ENCODE measurements around the gene SPPL2A.

DNA sequence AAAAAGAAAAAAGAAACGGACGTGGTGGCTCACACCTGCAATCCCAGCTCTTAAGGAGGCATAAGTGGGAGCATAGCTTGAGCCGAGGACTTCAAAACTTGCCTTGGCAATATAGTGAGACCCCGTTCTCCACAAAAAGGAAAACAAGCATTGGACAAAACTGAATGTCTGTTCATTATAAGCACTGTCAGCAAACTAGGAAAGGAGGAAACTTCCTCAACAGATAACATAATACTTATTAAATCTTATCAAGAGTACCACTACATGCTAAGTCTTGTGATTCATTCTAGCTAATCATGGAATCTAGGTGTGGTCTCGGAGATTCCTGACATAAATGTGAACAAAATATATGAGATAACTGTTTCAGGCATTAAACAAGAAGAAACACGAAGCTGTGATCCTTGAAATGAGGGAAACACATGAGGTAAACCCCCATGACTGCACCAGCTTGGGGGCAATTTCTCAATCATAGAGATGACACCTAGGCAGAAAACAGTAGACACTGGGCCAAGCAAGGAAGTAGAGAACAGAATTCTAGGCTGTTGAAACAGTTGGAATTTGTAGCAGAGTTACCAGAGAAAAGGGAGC is 112.3 kb downstream of the SPPL2A start:
- TF ChIP-seq, protein P1, sequence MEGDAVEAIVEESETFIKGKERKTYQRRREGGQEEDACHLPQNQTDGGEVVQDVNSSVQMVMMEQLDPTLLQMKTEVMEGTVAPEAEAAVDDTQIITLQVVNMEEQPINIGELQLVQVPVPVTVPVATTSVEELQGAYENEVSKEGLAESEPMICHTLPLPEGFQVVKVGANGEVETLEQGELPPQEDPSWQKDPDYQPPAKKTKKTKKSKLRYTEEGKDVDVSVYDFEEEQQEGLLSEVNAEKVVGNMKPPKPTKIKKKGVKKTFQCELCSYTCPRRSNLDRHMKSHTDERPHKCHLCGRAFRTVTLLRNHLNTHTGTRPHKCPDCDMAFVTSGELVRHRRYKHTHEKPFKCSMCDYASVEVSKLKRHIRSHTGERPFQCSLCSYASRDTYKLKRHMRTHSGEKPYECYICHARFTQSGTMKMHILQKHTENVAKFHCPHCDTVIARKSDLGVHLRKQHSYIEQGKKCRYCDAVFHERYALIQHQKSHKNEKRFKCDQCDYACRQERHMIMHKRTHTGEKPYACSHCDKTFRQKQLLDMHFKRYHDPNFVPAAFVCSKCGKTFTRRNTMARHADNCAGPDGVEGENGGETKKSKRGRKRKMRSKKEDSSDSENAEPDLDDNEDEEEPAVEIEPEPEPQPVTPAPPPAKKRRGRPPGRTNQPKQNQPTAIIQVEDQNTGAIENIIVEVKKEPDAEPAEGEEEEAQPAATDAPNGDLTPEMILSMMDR (IDR thresholded peaks at IDR 0.05) = no peak
- no peak for TF ChIP-seq POLR2A (IDR thresholded peaks at IDR 0.05)
